PC-3 (cell line): ENCODE results near the gene PCDH9. TPM values are rescaled to one million over a fixed set of nuclear protein-coding genes. Genes with fewer than 3 reads are reported as not detected.

Experiments used
- ATAC-seq: fragments of 200-7000 bp; cut with Tn5 transposase; 2 replicates; pipeline ENCODE4 v1.9.1; 2020; ENCODE audit warnings: mild to moderate bottlenecking, moderate library complexity
- BruUV-seq: library from RNA; stranded (reverse); fragments of 400-500 nt; replicated peaks from 2 replicates; lab custom pipeline; 2021; lab: Mats Ljungman, UMichigan
- CTCF ChIA-PET: fragments of 300-600 bp; sonication (Branson Sonifier 250); formaldehyde crosslinking; loops from one replicate; lab custom pipeline; 2022; ENCODE audit warnings: antibody characterized with exemption; lab: Charles Lee
- POLR2A ChIA-PET: fragments of 300-600 bp; sonication (Branson Sonifier 250); formaldehyde crosslinking; loops from one replicate; lab custom pipeline; 2022; ENCODE audit warnings: antibody characterized with exemption; ENCODE audit not compliant: unreplicated experiment; lab: Charles Lee
- DNase-seq: peaks from one replicate; pipeline ENCODE4 v3.0.0-alpha.2; 2015
- H2AFZ ChIP-seq: fragments of 300-600 bp; sonication (generic); 2 replicates; pipeline ENCODE4 v1.6.0; 2016; ENCODE audit warnings: antibody characterized with exemption, low read length
- H3F3A ChIP-seq: fragments of 300-600 bp; sonication (generic); one replicate; pipeline ENCODE4 v1.6.0; 2017; ENCODE audit warnings: antibody characterized with exemption, low read length, control low read depth, mild to moderate bottlenecking; ENCODE audit not compliant: unreplicated experiment
- H3K27ac ChIP-seq: fragments of 300-600 bp; sonication (generic); 2 replicates; pipeline ENCODE4 v1.5.1; 2016; ENCODE audit warnings: mild to moderate bottlenecking, low read length
- H3K27me3 ChIP-seq: fragments of 300-600 bp; sonication (generic); 2 replicates; pipeline ENCODE4 v1.6.1; 2016; ENCODE audit warnings: low read length, mixed read lengths
- H3K36me3 ChIP-seq: fragments of 300-600 bp; sonication (generic); 2 replicates; pipeline ENCODE4 v1.6.1; 2016; ENCODE audit warnings: low read depth, mixed run types, low read length, mixed read lengths
- H3K4me1 ChIP-seq: fragments of 300-600 bp; sonication (generic); 2 replicates; pipeline ENCODE4 v1.5.1; 2016; ENCODE audit warnings: low read length; ENCODE audit not compliant: insufficient read depth
- H3K4me2 ChIP-seq: fragments of 300-600 bp; sonication (generic); 2 replicates; pipeline ENCODE4 v1.6.0; 2016; ENCODE audit warnings: low read length
- H3K4me3 ChIP-seq: fragments of 300-600 bp; sonication (generic); 2 replicates; pipeline ENCODE4 v1.5.1; 2016; ENCODE audit warnings: mild to moderate bottlenecking, low read length, mixed read lengths
- H3K79me2 ChIP-seq: fragments of 300-600 bp; sonication (generic); 2 replicates; pipeline ENCODE4 v1.6.1; 2017; ENCODE audit warnings: low read length, mixed read lengths
- H3K9ac ChIP-seq: fragments of 300-600 bp; sonication (generic); 2 replicates; pipeline ENCODE4 v1.6.0; 2016; ENCODE audit warnings: mild to moderate bottlenecking, low read length
- H3K9me2 ChIP-seq: fragments of 300-600 bp; sonication (generic); replicated peaks from 2 replicates; pipeline ENCODE4 v1.6.1; 2016; ENCODE audit warnings: mixed run types, low read length, mixed read lengths
- H3K9me3 ChIP-seq: fragments of 300-600 bp; sonication (generic); 2 replicates; pipeline ENCODE4 v1.6.1; 2016; ENCODE audit warnings: low read length, mixed read lengths
- H4K20me1 ChIP-seq: fragments of 300-600 bp; sonication (generic); 2 replicates; pipeline ENCODE4 v1.6.1; 2016; ENCODE audit warnings: low read length, mixed read lengths
- EZH2 ChIP-seq: fragments of 300-600 bp; sonication (generic); IDR thresholded peaks from one replicate; pipeline ENCODE4 v1.6.1; 2017; ENCODE audit warnings: antibody characterized with exemption, mild to moderate bottlenecking, low read length; ENCODE audit not compliant: unreplicated experiment
- EZH2phosphoT487 ChIP-seq: fragments of 300-600 bp; sonication (generic); IDR thresholded peaks from 2 replicates; pipeline ENCODE4 v1.6.1; 2018; ENCODE audit warnings: mild to moderate bottlenecking, antibody characterized with exemption, low read length, borderline replicate concordance
- intact Hi-C: fragments of 100-400 bp; cut with micrococcal nuclease; formaldehyde crosslinking; loops from 2 replicates; pipeline ENCODE4 v1.9.0; 2023
- total RNA-seq: library from RNA; depleted of rRNA; stranded (reverse); fragments of >200 nt; gene quantifications from 2 replicates; pipeline ENCODE4 v1.2.3, GENCODE V29; 2014
- TF ChIP-seq, protein P1 (sequence below): fragments of 300-600 bp; sonication (generic); conservative IDR thresholded peaks from 2 replicates; pipeline ENCODE4 v1.5.1; 2017; ENCODE audit warnings: antibody characterized with exemption, low read depth, mild to moderate bottlenecking, low read length

The PCDH9 gene
- total RNA-seq, 1 experiment from 2014 or later, result 0.98 TPM

DNA sequence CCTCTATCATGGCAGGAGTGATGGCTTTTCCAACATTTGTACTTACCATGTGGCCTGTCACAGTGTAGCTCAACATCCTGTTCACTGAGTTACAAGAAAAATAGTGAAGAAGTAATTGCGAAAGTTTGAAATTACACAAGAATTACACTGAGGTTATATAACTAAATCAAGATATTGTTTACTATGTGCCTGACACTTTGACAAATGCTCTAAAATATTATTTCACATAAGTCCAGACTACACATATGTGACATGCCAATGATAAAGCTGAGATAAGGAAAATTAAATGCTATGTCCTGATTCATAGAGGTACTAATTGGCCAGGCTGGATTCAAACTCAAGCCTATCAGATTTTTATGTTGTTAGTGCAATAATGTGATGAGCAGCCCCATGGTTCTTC is 451.7 kb downstream of the PCDH9 start:
- H3K4me1 ChIP-seq, result no peaks in the 10 kb centered on the region
- H3F3A ChIP-seq, result no peaks in the 10 kb centered on the region
- no peaks in the 10 kb centered on the region for H4K20me1 ChIP-seq
- H3K27ac ChIP-seq, result no peak overlapping the region
- ChIA-PET POLR2A (no interaction called here), CTCF (no interaction called here)
- intact Hi-C loops, result no loop called here
- no peak overlapping the region for H3K4me3 ChIP-seq
- no peaks in the 10 kb centered on the region for H3K79me2 ChIP-seq
- no TSS peak for BruUV-seq
- no peak overlapping the region for H3K4me2 ChIP-seq
- no peak for ATAC-seq
- no peak overlapping the region for H3K9ac ChIP-seq
- no peak for DNase-seq
- TF ChIP-seq, protein P1, sequence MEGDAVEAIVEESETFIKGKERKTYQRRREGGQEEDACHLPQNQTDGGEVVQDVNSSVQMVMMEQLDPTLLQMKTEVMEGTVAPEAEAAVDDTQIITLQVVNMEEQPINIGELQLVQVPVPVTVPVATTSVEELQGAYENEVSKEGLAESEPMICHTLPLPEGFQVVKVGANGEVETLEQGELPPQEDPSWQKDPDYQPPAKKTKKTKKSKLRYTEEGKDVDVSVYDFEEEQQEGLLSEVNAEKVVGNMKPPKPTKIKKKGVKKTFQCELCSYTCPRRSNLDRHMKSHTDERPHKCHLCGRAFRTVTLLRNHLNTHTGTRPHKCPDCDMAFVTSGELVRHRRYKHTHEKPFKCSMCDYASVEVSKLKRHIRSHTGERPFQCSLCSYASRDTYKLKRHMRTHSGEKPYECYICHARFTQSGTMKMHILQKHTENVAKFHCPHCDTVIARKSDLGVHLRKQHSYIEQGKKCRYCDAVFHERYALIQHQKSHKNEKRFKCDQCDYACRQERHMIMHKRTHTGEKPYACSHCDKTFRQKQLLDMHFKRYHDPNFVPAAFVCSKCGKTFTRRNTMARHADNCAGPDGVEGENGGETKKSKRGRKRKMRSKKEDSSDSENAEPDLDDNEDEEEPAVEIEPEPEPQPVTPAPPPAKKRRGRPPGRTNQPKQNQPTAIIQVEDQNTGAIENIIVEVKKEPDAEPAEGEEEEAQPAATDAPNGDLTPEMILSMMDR, result no peak
- no peak for TF ChIP-seq EZH2phosphoT487
- no peak for TF ChIP-seq EZH2
- H3K9me3 ChIP-seq, result no peaks in the 10 kb centered on the region
- no peaks in the 10 kb centered on the region for H3K9me2 ChIP-seq
- H3K36me3 ChIP-seq, result no peaks in the 10 kb centered on the region
- no peak overlapping the region for H2AFZ ChIP-seq
- H3K27me3 ChIP-seq, result no peaks in the 10 kb centered on the region

DNA sequence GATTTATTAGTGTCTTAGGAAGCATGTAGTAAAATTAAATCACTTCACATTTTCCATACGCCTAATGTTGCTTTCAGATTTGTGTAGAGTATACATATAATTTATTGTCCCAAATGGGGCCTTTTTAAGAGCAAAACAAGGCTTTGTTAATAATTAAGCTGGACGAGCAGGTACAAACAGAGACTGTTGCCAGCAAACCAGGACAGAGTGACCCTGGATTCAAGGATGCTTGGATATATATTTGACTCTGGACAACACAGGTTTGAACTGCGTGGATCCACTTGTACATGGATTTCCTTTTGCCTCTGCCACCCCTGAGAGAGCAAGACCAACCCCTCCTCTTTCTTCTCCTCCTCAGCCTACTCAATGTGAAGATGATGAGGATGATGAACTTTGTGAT is 454.9 kb downstream of the PCDH9 start:
- Histone ChIP-seq H3K27me3 (no peaks in the 10 kb centered on the region), H3K4me1 (no peaks in the 10 kb centered on the region), H3K9ac (no peak overlapping the region), H3K36me3 (no peaks in the 10 kb centered on the region), H2AFZ (no peak overlapping the region), H3K9me2 (no peaks in the 10 kb centered on the region), H3F3A (no peaks in the 10 kb centered on the region), H3K9me3 (no peaks in the 10 kb centered on the region), H3K4me3 (no peak overlapping the region), H3K79me2 (no peaks in the 10 kb centered on the region), H4K20me1 (no peaks in the 10 kb centered on the region), H3K27ac (no peak overlapping the region), H3K4me2 (no peak overlapping the region)
- TF ChIP-seq EZH2phosphoT487 (no peak), EZH2 (no peak)
- TF ChIP-seq, protein P1, result no peak
- DNase-seq (no peak), ATAC-seq (no peak)
- no TSS peak for BruUV-seq
- ChIA-PET CTCF (no interaction called here), POLR2A (interaction anchor here (0.8 kb wide), 1 partner anchor 123 kb away, joined by 9 read pairs; no protein-coding TSS in a partner anchor)
- intact Hi-C loops, result no loop called here

DNA sequence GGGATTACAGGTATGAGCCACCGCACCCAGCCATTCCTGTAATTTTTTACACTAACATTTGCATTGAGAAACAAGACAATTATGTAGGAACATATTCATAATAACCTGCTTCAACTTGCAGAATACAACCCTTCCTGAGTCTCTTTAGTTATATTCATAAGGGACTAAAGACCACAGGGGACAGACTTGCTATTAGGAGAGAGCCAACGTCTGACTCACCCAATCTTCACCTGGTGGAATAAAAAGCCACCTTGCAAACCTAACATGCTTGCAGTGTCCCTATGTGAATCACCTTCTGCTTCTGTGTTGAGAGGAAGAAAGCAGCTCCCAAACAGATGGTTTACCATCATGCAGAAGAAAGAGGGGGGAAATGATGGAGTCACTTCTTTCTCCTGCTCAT is 456.1 kb downstream of the PCDH9 start:
- intact Hi-C loops, result no loop called here
- no peaks in the 10 kb centered on the region for H3F3A ChIP-seq

More for the DNA sequence above, 456.1 kb downstream of the PCDH9 start:
- ChIA-PET CTCF (no interaction called here), POLR2A (interaction anchor here (0.6 kb wide), 1 partner anchor 191 kb away, joined by 7 read pairs; no protein-coding TSS in a partner anchor)
- Histone ChIP-seq H3K9me2 (no peaks in the 10 kb centered on the region), H3K4me2 (no peak overlapping the region), H4K20me1 (no peaks in the 10 kb centered on the region), H3K9ac (no peak overlapping the region), H3K4me1 (no peaks in the 10 kb centered on the region), H3K4me3 (no peak overlapping the region), H3K27ac (no peak overlapping the region), H3K9me3 (no peaks in the 10 kb centered on the region), H3K36me3 (no peaks in the 10 kb centered on the region), H2AFZ (no peak overlapping the region), H3K79me2 (no peaks in the 10 kb centered on the region), H3K27me3 (no peaks in the 10 kb centered on the region)
- BruUV-seq, result no TSS peak
- DNase-seq, result no peak
- ATAC-seq, result no peak
- no peak for TF ChIP-seq EZH2phosphoT487
- TF ChIP-seq EZH2, result no peak
- TF ChIP-seq, protein P1, result no peak
